GM21515 (cell line): ENCODE results near the gene PAIP2.
A peak's percentile ranks its signal among the peaks of the same experiment; 100 is the strongest.
"Not testable (repeated sequence)": the region's sequence is repeated elsewhere in the genome, so short reads cannot be mapped to it uniquely, and the experiment has no call there.

ENCODE experiments used
- ATAC-seq: cut with Tn5 transposase; IDR thresholded peaks from one replicate; pipeline ENCODE4 v1.9.1; 2021; ENCODE audit not compliant: unreplicated experiment

Gene PAIP2

DNA sequence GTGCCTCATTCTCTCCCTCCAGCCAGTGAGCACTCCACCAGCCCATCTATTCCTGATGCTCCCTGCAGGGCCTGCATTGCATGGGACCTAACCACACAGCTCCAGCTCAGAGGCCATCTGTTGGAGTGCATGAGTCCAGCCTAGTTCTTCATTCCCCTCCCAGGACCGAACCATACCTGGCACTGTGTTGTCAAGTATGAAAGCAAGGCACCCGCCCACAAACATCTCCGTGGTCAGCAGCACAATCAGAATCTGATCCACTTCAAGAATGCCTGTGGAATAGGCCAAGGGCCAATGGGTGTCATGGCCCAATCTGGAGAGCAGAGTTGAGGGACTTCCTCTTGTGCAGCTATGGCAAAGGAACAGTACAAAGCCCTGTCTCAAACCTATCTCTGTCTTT, 35.6 kb downstream of the PAIP2 start:
- no peak for ATAC-seq

GRCh38 chr5:139378101-139378825, 36.6 kb downstream of the PAIP2 start:
- no peak for ATAC-seq

DNA sequence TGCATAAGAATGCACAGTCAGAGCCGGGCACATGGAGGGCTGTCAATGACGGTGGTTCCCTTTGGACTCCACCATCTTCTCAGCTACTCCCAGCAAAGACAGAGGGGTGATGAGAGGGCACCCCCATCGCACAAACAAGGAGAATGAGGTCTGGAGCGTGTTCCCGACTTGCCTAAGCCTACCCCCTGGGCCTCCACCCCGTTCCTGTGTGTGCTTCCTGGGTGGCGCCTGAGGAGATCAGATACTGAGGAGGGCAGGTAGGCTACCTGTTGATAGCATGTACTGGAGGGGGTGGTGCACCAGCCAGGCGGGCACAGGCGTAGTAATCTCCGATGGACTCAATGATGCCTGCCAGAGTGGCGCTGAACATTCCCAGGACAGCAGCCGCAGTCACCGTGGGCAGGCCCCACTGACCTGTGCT, 37.3 kb downstream of the PAIP2 start:
- ATAC-seq: no peak

DNA sequence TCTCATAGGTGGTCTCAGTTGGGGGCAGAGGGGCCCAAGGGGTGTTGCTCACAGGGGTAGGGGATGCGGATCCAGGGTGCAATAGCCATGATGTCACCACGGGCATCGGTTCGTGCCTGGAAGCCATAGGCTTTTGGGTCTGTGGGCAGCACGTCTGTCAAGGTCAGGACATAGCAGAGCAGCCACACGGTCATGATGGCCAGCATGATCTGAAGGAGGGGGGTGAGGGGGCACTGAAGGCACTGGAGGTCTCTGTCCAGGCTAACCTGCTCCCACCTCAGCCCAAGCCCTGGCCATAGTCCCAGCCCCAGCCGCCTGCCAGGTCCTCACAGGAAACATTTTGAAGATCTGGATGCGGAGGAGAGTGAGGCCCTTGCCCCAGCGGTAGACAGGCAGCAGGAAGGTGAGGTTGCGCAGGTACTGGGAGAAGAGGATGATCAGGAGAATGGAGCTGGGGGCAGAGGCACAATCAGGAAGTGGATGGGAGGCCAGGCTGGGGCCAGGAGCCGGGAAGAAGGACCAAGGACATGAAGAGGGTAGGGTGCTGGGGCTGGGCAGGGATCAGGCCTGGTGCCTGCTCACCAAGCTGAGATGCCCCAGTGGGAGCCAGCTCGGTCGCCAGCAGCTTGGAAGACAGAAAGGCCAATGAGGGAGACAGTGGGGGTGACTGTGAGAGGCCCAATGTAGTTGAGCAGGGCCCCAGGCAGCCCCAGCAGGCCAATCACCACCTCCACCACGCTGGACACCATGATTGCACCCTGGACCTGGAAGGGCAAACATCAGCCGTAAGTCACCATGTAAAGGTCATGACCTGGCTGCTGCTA, 38.2 kb downstream of the PAIP2 start:
- no peak for ATAC-seq

GRCh38 chr5:139381837-139382761, 40.4 kb downstream of the PAIP2 start:
- no peak for ATAC-seq

DNA sequence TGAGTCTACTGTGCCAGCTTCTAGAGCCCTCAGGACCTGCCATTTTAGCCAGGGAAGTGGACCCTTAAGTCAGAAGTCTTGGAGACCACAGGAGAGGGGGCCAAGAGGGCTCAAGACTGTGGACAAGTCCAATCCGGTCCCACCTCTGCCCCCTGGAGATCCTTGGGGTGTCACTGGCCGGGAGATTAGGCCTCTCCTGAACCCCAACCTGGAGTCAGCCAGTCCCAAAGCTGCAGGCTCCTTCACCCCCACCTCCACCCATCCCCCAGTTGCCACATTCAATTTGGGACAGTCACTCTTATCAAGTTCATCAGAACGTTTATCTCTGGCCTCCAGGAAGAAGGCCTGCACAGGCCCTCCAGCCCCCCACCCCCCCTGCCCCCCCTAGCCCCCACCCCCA, 41.2 kb downstream of the PAIP2 start:
- ATAC-seq: no peak

- ATAC-seq: no peak
Observed at GRCh38 chr5:139383275-139383992, 41.8 kb downstream of the PAIP2 start, which contains the start of gene SLC23A1. TSS of gene SLC23A1 (minus strand) at chr5:139383297. CDS start at chr5:139383253, 44 bp downstream.

DNA sequence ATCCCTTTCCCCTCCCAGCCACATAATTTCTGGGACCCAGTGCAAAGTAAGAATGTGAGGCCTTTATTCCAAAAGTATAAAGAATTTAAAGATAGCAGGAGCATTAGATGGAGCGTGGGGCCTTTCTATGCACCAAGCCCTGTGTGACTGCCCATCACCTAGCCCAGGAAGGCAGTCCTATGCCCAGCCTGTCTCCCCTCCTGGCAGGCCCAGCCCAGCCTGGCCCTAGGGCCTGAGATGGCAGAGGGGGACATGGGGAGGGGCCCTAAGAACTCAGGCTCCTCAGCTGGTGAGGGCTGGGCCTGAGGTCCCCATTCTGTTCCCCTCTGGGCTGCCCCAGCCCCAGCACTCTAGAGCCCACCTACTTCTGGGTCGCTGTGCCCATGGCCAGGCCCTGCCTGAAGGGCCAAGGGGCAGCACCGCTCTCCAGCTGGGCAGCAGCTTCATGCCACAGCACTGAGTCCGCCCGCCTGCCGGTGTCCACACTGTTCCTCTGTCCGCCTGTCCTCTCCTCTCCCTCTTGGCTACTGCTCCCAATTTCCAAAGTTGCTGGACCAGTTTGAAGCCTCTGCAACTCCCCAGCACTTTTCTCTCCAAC, 42.4 kb downstream of the PAIP2 start:
- no peak for ATAC-seq

GRCh38 chr5:139384591-139385051, 43.0 kb downstream of the PAIP2 start:
- no peak for ATAC-seq

DNA sequence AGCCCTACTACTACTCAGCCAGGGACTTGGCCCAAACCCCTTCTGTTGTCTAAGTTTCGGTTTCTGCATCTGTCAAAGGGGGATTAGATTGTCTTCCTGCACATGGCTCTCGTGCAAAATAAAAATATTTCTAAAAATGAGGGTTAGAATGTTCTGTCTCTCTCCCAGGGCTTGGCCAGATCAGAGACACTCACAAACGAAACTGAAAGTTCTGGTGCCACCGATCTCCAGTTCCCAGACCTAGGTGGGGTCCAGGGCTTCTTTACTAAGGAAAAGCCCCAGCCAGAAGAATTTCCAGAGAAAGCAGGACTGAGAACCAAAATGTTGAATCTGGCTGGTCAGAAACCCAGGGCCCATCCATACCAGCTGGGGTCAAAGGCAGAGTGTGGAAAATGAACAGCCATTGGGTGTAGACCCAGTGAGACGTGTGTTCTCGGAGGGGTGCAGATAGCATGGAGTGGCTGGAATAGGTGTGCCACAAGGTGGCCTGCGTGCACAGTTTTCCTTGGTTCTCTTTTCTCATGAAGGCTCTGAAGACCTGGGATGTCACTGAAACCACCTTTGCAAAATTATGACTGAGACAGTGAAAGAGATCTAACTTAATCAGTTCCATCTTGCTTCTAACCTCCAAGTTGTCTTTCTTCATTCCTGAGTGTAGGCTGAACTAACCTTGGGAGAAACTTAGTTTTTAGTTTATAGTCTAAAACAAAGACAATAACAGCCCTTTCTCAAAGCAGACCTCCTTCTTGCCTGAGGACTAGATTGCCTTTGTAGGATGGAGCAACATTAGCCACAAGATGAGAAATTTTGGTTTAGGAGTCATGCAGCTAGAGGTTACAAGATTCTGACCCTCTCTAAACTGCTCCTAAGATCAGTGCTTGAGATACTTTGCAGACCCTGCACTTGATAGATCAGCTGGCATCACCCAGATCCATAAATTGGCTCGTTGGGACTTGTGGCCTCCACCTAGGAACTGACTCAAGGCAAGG, 43.7 kb downstream of the PAIP2 start:
- no peak for ATAC-seq

- no peak for ATAC-seq
Observed at GRCh38 chr5:139386050-139386438, 44.4 kb downstream of the PAIP2 start.

- ATAC-seq: not testable (repeated sequence)
Observed at GRCh38 chr5:139386956-139387355, 45.3 kb downstream of the PAIP2 start.

GRCh38 chr5:139387611-139388197, 46.0 kb downstream of the PAIP2 start:
- no peak for ATAC-seq

GRCh38 chr5:139388198-139388821, 46.7 kb downstream of the PAIP2 start:
- ATAC-seq: no peak

DNA sequence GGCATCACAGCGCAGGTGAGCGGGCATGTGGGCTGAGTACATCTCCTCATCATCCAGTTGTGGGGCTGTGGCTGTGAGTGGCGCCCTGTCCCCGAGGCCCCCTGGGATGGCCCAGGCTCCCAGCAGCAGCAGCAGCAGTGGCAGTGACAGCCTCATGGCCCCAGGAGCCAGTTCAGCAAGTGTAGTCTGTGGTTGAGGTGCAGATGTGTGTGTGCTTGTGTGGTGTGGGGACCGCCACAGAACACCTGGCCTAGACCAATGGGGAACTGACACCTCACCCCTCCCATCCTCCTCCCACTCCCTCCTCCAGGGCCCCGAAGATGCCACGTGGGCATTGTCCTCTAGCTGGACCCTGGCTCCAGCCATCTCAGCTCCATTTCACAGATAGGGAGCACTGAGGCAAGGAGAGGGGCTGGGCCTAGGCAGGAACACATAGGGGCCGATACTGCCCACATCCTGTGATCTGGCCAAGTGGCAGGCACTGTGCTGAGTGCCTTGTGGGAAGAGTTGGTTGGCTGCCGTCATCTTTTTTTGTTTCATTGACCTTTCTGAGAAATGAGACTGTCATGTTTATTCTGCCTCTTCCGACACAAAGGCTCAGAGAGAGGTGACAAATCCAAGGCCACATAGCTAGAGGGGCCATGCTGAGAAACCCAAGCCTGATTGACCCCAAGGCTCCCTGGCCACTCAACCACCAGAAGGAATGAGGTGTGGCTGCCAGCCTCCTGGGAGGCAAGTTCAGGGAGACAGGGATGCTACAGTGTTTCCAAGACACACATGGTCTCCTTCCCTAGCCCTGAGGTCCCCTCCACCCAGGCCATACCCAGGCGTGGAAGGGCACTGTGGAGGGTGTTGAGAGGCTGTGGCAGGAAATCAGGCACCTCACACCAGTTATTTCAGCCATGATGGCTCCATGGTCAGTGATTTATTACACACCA, 48.3 kb downstream of the PAIP2 start, which contains the start of gene MZB1:
Gene MZB1, minus strand, starts transcription at position 213 of the 938 bp plus-strand sequence. Its CDS starts 57 bp downstream, at position 156.
- ATAC-seq: peak; percentile 43

DNA sequence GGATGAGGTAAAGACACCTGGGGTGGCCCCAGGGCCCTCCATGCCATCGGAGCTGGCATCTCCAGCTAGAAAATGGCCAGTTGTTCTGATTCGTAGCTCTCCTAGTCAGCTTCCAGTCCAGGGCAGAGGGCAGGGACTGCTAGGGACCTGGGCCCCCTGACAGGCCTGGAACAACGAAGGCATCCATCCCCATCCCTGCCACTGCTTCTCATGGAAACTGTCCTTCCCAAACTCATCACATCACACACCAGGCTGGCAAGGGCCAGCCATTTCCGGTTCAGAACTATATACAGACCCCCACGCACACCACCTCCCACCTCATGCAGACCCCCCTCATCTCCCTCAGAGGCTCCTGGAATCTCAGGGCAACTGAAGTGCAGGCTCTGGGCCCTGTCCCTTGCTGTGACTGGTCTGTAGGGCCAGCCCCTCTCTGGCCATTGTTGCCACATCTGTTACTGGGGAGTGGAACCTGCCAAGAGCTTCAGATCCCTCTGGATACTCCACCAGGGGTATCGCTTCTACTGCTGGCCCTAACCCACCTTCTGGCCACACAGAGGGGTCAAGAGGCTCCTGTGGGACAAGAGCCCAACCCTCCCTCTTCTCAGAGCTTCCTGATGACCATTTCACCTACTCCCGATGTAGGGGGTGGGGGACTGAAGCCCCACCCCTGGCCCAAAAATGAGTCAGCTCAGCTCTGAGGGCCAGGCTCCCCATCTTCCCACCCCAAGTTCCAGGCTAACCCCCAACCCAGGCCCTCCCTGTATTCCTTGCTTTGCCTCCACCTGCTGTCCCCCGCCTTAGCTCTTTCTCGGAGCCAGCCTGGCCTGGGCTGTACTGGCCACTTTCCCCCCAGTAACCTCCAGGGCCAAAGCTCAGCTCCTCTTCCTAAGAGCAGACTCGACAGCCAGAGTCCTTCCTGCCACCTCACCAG, 49.2 kb downstream of the PAIP2 start:
- no peak for ATAC-seq
